NT2/D1 (cell line): Measurements from ENCODE around the gene CRKL.

Experiments used
- SUZ12 ChIP-seq: IDR thresholded peaks from 2 replicates; pipeline ENCODE4 v1.6.1; 2011; ENCODE audit not compliant: insufficient read length, insufficient read depth; ENCODE audit errors: extremely low read depth
- YY1 ChIP-seq: IDR thresholded peaks from 2 replicates; pipeline ENCODE4 v1.6.1; 2011; ENCODE audit not compliant: insufficient read length, insufficient read depth
- ZNF274 ChIP-seq: IDR thresholded peaks from 2 replicates; pipeline ENCODE4 v1.6.1; 2011; ENCODE audit warnings: mild to moderate bottlenecking, low read depth, low read length

DNA sequence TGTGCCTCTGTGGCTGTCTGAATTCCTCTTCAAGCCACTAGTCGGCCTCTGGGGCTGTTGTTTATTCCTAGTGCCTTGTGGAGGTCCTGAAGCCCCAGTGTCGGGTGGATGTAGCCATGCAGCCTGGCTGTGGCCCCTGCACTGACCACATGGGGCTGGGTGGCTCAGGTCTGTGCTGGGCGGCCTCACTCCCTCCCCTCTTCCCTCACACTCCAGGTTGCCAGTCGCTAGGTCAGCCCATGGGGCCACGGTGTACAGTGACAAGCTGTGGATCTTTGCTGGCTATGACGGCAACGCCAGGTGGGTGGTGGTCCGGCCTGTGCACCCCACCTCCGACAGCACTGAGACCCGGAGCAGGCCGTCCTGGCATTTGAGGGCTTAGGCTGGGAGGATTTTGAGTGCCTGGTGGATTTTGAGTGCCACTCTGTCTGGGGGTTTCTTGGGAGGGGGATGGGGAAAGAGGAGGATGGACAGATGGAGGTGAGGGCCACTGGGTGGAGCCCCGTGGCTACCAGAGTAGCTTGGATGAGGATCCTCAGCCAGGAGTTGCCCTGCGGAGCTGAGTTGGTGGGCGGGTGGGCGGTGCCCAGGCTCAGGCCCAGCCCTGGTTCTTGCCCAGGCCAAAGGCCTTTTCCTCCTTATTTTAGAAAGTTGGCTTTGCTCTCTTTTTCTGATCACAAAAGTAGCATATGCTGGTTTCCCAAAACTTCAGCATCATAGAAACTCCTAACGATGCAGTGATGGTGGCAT is 71.5 kb downstream of the CRKL start:
- no peak for TF ChIP-seq YY1
- no peak for TF ChIP-seq SUZ12
- no peak for TF ChIP-seq ZNF274
